K562 (cell line): ENCODE measurements around the gene PDE1C. TPM values are rescaled to one million over a fixed set of nuclear protein-coding genes. Genes with fewer than 3 reads are reported as not detected.

Source experiments
- TEAD1 ChIP-seq, 2 experiments: fragments of 450-650 bp in 1 of 2; sonication (generic) in 1 of 2; formaldehyde crosslinking; IDR thresholded peaks; 2 replicates each; pipeline versions ENCODE4 v1.4.0 to v1.8.0; 2020 to 2022; ENCODE audit warnings: mild to moderate bottlenecking in 2 of 2, missing genetic modification reagents in 1 of 2
- ZNF146 ChIP-seq: IDR thresholded peaks from one replicate; pipeline ENCODE4 v1.6.1; 2018; ENCODE audit warnings: missing compliant biosample characterization; ENCODE audit not compliant: unreplicated experiment
- polyA plus RNA-seq, 8 experiments: library from polyadenylated mRNA; depleted of rRNA in 4 of 8; stranded (reverse) in 5 of 8; unstranded in 3 of 8; fragments of >200 nt; fragmentation: Nextera tagmentation in 2 of 8; fragmentation: Illumina TruSeq in 1 of 8; extraction: Ambion mirVana in 2 of 8; extraction: Trizol in 1 of 8; gene quantifications; 2 replicates each; pipeline versions ENCODE4 v1.2.1 to v1.2.3, GENCODE V29; 2011 to 2014; ENCODE audit warnings: inconsistent platforms in 1 of 8, missing spikeins in 1 of 8
- total RNA-seq, 7 experiments: library from RNA; depleted of rRNA in 6 of 7; stranded (reverse); fragments of >200 nt in 6 of 7; fragmentation: Illumina TruSeq in 2 of 7; extraction: Trizol in 2 of 7; gene quantifications; 2 replicates each; pipeline versions ENCODE4 v1.2.1 to v1.2.3, GENCODE V29; 2011 to 2021; ENCODE audit warnings: low replicate concordance in 1 of 7

Gene PDE1C
- total and polyA plus RNA-seq, 9 of the 15 experiments (the other 6 are each of a cell fraction or from before 2014, with no cell fraction given), result under 0.01 to 0.01 TPM; not detected in 7

GRCh38 chr7:31702354-31702753 lies 367.9 kb downstream of the PDE1C start (continued):
- TF ChIP-seq TEAD1 (CRISPR knock-in tag; IDR thresholded peaks at IDR 0.05) (no peak), ZNF146 (CRISPR knock-in tag) (no peak)
